Activated CD4-positive, alpha-beta T cell treated with anti-CD3 and anti-CD28 coated beads, Interleukin-2, Interleukin-6, amounts not matched to agents 100 ng/mL and 50 ng/mL, durations not matched to agents 16 hours and 8 hours (primary cell): ENCODE measurements around the gene RUFY3.
"Not testable (repeated sequence)": the region's sequence is repeated elsewhere in the genome, so short reads cannot be mapped to it uniquely, and the experiment has no call there.

Source experiments
- DNase-seq: peaks from one replicate; pipeline ENCODE4 v3.0.0-alpha.2; 2020

The RUFY3 gene

DNA sequence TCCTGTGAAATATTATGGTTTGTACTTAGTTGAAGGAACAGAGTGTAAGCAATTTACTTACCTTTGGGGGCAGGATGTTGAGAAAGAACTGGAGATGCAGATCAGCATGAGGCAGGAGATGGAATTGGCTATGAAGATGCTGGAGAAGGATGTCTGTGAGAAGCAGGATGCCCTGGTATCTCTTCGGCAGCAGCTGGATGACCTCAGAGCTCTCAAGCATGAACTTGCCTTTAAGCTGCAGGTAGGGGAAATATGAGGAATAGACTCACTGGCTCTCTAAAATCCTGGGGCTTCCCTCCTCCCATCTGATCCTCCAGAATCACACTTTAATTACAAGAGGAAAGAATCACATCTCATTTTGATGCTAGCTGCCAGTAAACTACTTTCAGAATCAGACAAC is 67.0 kb downstream of the RUFY3 start:
- no peak for DNase-seq

DNA sequence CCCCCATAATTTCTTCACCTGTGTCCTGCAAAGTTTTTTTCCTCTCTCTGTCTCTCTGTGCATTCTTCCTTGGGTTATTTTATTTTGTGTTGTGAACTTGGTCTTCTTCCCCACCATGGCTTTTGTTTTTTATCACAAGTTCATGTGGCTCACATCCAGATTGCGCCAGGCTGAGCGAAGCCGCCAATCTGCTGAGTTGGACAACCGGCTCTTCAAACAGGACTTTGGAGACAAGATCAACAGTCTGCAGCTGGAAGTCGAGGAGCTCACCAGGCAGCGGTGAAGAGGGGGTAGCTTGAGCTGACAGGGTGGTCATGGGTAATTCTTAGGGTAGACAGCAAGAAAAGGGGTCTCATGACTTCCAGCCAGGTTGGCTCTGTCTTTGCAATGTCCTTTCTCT is 71.9 kb downstream of the RUFY3 start:
- DNase-seq = no peak

DNA sequence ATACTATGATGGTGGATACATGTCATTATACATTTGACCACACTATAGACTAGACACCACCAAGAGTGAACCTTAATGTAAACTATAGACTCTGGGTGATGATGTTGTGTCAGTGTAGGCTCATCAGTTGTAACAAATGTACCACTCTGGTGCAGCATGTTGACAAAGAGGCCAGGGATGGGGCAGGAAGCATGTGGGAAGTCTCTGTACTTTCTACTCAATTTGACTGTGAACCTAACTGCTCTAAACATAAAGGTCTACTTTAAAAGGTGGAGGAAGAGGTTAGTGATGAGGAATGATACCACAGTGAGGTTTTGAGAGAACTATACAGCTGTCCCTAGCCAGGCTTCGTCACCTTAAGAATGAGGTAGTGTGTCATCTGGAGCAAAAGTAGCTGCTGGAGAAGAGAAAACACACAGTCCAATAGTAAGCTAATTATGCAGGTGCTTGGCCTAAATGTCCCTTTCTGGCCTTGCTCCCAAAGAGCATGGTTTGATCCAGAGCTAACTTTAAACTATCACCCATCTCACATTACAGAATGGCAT is 79.6 kb downstream of the RUFY3 start:
- DNase-seq = peak; percentile 55

DNA sequence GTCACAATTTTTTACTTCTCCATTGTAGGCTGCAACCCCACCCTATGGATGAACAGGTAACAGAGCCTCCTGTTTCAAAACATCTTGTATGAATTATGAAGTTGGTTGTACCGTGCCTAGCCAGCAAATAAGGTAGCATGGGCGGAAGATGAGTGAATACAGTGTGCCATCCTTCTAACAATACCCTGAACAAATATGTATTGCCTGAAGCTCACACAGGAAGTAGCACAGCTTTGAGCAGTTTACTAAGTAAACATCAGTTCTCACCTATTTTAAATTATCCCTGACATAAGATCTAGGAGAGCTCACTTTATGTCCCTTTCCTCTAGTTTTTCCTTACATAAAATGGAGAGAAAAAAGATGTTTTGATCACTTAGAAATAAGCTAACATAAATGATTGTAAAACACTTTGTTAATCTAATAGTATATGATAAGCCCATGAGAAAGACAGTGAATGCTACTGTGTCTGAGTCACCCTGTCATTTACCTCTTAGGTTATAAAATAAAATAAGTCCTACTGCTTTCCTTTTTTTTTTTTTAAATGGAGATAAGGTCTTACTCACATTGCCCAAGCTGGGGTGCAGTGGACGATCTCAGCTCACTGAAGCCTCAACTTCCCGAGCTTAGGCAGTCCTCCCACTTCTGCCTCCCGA is 81.3 kb downstream of the RUFY3 start:
- DNase-seq = no peak

DNA sequence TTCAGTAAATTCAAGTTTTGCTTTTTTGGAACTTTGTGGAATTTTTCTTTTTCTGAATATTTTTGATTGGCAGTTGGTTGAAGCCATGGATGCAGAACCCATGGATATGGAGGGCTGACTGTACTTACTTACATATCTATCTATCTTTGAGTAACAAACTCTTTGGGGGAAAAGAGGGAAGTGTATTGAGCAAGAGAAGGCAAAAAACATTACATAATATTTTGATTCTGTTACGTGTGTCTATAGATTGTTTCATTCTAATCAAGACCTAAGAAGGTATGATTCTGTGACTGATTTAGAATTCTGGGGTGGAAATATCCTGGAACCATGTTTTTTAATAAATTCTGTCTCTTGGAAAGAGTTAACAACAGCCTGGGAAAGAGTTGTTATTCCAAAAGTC is 86.4 kb downstream of the RUFY3 start:
- DNase-seq = no peak

DNA sequence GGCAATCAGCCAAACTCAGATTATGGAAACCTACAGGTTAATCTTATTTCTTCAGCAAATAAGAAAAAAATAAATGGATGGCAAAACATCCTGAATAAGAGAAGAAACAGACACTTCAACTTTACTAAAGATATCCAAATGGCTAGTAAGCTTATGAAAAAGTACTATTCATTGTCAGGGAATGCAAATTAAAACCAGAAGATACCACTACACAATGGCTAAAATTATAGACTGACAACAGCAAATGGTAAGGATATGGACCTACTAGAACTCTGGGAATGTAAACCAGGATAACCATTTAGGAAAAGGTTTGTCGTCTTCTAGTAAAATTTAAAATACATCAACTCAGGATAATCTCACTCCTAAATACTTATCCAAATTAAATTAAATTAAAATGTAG is 93.6 kb downstream of the RUFY3 start:
- no peak for DNase-seq

DNA sequence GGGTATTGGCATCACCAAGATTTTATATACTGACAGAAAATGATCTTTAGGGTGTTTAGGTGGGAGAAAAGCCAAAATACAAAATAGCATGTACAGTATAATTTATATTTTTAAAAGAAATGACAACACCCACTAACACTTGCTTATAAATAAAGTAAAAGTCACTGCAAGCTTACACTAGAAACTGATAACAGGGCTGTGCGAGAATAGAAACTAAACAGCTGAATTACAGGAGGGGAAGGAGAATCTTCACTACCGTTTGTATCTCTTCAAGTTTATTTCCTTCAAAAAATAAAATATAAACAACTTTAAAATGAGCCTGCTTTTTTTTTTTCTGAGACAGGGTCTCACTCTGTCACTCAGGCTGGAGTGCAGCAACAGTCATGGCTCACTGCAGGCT is 95.1 kb downstream of the RUFY3 start:
- no peak for DNase-seq

DNA sequence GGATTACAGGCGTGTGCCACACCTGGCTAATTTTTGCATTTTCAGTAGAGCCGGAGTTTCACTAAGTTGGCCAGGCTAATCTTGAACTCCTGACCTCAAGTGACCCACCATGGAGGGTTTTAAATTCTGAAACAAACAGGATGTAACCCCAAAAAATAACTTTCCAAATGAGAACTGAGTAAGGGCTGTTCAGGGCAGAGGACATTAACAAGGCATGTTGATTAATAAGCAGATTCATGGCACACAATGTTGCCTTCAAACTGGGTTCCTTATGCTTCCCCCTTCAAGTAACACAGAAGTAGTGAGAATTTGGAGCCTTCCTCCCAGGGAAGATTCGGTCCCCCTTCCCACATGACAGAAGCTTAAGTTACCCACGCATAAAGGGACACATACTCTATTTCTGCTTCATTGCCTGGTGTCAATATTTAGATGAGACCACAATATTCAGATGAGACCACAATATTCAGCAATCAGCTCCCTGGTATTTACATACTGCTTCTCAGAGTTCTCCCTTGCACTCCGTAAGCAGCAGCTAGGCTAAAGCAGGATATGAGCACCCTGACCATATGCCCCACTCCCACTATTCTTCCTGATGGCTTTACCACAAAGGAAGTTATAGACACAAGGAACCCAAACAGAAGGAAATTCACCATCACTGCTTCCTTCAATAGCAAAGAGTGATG is 96.5 kb downstream of the RUFY3 start:
- no peak for DNase-seq

DNA sequence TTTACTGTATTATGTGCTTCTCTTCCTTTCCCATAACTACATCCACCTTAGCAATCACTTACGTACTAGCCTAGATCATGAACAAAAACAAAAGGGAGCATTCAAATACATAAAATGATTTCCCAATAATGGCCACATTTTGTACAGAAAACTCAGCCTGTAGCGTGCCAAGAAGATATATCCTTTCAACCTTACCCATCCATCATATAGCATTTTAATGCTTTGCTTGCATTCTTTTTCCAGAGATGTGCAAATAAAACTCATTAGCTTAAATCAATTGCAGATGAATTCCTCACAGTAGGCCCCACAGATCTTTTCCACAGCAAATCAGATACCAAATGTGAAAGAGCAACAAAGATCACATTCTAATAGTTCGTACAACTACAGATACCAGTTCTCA is 97.2 kb downstream of the RUFY3 start:
- DNase-seq = no peak

DNA sequence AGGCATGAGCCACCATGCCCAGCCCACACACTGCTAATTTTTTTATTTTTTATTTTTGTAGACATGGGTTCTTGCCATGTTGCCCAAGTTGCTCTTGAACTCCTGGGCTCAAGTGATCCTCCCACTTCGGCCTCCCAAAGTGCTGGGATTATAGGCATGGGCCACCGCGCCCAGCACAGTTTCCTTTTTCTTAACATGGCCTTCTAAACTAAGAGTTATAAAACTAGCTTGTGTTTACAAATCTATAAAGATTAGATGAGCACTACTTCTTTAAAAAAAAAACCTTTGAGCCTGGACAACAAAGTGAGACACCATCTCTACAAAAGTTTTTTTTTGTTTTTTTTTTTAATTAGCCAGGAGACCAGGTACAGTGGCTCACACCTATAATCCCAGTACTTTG is 107.3 kb downstream of the RUFY3 start:
- no peak for DNase-seq

DNA sequence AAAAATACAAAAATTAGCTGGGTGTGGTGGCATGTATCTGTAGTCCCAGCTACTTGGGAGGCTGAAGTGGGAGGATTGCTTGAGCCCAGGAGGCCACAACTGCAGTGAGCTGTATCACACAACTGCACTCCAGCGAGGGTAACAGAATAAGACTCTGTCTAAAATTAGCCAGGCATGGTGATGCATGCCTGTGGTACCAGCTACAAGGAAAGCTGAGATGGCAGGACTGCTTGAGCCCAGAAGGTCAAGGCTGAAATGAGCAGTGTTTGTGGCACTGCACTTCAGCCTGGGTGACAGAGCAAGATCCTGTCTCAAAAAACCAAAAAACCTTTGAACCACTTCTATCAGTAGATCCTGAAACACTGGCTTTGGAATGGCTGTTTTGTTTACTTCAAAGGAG is 107.7 kb downstream of the RUFY3 start:
- DNase-seq = no peak

DNA sequence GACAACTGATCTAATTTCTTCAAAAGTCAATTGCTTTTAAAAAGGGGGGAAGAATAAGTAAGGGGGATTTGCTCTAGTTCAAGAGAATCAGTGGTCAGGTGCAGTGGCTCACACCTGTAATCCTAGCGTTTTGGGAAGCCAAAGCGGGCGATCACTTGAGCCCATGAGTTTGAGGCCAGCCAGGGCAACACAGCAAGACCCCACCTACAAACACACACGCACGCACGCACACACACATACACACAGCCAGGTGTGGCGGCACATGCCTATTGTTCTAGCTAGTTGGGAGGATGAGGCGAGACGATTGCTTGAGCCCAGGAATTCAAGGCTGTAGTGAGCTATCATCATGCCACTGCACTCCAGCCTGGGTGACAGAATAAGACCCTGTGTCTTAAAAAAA is 108.3 kb downstream of the RUFY3 start:
- DNase-seq = no peak

DNA sequence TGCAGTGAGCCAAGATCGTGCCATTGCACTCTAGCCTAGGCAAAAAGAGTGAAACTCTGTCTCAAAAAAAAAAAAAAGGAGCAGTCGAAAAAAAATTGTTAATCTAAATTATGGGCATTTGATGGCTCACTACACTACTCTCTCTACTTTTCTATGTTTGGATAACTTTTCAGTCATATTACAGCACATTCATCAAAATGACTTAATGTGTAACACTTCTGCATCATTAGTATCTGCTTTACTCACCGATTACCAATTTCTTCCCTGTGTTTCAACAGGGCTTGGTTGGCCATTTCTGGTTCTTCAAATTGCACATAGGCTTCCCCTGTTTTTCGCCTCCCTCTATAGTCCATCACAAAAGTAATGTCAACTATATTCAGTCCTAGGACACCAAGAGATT is 109.5 kb downstream of the RUFY3 start:
- no peak for DNase-seq

DNA sequence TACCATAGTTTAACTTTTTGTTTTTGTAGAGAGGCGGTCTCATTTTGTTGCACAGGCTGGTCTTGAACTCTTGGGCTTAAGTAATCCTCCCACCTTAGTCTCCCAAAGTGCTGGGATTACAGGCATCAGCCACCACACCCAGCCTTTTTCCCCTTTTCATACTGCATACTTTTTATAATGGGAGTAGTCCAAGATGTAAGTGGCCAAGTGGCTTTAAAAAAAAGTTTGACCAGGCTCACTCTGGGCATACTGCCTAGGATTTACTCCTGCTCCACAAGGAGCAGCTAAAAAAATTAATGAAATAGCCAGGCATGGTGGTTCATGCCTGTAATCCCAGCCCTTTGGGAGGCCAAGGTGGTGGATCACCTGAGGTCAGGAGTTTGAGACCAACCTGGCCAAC is 111.9 kb downstream of the RUFY3 start:
- no peak for DNase-seq

DNA sequence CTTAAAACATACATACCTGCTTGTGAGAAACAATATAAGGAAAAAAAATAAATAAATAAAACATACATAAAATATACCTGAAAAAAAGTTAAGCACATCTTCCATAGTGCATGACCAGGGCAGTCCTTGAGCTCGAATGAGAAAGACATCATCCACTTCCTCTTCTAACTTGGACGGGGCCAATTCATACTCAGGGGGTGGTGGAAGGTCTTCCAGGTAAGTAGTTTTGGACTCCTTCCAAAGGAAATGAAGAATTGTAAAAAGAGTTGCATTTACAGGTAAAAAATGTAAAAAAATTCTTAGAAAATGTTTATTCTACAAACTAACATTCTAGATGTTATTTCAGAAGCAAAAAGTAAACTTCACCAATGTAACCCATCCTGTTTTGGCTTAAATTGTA is 114.3 kb downstream of the RUFY3 start:
- DNase-seq = no peak

DNA sequence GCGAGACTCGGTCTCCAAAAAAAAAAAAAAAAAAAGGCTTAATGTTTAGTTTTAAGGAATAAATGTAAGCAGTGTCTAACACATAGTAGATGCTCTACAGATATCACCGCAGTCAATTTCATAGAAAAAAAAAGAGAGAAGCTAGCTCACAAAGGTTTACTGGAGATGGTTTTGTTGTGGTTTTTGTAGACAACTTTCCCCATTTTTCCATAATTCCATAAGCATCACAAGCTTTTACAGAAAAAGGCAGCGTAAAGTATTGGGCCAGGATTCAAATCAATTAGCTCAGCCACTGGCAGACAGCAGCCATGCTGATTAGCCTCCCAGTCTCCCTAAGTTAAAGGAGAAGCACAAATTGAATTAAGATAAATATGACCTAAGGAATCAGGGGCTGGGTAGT is 116.4 kb downstream of the RUFY3 start:
- DNase-seq = no peak

DNA sequence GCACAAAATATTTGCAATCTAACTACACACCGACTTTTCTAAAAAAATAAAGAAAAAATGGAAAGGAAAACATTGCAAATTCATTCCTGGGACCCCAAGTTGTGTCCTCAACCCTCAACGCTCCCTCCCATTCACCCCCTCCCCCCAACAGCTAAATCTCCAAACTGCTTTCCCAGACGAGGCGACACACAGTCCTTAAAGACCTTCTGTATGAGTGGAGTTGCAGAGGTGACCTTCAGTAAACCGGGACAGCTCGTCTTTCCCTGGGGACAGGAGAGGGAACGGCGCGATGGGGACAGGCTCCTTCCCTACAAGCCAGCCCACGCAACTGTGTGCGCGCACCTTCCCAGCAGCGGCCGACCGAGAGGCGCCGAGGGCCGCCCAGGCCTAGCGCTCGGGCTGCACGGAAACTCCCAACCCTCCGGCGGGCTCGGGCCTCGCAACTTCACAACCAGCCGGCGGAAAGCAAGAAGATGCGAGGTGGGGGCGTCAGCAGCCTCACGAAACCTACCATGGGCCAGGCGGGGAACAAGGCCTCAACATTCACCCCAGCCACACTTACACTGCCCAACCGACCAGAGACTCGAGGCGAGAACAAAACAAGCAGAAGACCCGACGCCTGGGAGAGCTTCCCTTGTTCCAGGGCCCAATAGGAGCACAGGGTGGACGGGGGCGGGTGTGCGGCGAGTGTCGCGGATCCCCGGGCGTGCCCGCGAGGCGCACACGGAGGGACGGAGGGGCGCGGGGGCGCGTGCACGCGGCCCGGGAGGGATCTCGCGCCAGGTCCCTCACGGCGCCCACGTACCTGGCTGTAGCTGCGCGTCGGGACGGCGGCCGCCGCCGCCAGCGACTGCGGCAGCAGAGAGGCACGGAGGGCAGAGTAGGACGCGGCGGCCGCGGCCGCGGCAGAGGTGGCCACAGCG is 117.2 kb downstream of the RUFY3 start:
- DNase-seq = peak; percentile 73

DNA sequence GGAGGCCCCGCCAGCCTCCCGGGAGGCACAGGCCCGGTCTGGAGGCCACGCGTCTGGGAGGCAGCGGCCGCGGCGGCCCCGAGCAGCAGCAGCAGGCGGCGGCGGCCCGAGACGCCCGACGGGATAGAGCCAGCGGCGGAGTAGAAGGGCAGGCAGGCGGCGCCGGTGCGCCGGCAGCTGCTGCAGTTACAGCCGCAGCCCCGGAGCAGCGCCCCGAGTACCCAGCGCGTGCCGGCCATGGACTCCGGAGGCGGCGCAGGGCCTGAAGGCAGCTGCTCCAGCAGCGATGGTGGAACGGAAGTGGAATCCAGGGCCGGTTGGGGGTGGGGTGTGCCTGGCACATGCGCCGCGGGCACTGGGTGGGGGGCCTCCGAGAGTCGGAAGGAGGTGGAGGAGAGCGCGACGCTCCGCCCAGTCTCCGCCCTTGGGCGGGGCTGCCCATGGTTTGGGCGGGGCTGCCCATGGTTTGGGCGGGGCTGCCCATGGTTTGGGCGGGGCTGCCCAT is 117.9 kb downstream of the RUFY3 start, which contains the start of gene GRSF1:
GRSF1 (minus strand) TSS at position 302 of the 505 bp plus-strand sequence; CDS start at position 239, 63 bp downstream.
- peak; percentile 97 for DNase-seq

DNA sequence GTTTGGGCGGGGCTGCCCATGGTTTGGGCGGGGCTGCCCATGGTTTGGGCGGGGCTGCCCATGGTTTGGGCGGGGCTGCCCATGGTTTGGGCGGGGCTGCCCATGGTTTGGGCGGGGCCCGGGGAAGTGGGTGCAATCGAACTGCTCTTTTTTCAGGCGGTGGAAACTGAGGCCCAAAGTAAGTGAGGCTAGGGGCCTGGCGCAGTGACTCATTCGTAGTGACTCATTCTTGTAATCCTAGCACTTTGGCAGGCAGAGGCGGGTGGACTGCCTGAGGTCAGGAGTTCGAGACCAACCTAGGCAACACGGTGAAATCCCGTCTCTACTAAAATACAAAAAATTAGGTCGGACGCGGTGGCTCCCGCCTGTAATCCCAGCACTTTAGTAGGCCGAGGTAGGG is 118.4 kb downstream of the RUFY3 start:
- peak; percentile 89 for DNase-seq

DNA sequence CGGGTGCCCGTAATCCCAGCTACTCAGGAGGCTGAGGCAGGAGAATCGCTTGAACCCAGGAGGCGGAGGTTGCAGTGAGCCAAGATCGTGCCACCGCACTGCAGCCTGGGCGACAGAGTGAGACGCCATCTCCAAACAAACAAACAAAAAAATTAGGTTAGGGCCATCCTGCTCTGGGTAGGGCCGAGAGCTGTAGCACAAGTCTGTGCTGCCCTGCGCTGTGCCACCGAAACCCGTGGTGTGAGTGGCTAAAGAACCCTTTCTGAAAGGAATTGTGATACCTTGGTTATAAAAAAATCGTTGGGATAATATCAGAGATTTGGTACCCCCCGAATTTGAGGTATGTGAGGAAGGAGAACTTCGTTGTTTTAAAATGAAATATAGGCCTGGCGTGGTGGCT is 118.9 kb downstream of the RUFY3 start:
- not testable (repeated sequence) for DNase-seq

DNA sequence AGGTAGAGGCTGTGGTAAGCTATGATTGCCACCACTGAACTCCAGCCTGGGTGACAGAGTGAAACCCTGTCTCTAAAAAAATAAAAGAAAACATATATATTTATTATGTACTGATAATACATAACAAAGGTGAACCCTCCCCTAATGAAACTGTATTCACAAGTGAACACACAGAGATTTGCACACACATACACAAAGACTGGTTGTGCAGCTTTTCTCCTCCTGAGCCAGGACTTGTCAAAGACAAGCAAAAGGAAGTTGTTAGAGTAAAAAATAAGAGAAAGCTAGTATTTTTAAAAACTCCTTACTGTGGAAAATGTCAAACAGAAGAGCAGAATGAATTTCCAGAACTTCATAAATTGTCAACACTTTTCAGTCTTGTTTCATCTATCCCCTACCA is 119.4 kb downstream of the RUFY3 start:
- no peak for DNase-seq

DNA sequence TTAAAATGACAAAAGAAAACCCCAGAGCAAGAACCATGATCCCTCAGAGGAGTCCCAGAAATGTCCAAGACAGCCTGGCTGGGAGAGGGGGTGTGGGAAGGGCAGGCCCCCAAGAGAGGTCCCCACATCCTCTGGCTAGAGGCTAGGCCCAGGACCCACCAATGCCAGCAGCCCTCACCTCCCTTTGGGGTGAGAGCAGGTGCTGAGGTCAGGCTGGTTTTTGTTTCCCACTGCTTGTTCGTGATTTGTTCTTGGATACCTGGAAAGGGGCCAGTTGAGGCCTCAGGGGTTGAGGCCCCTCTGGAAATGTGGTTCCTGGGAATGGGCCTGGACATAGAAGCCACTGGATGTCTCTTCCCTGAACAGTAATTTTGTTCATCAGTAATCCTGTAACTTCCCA is 120.2 kb downstream of the RUFY3 start:
- DNase-seq = no peak

DNA sequence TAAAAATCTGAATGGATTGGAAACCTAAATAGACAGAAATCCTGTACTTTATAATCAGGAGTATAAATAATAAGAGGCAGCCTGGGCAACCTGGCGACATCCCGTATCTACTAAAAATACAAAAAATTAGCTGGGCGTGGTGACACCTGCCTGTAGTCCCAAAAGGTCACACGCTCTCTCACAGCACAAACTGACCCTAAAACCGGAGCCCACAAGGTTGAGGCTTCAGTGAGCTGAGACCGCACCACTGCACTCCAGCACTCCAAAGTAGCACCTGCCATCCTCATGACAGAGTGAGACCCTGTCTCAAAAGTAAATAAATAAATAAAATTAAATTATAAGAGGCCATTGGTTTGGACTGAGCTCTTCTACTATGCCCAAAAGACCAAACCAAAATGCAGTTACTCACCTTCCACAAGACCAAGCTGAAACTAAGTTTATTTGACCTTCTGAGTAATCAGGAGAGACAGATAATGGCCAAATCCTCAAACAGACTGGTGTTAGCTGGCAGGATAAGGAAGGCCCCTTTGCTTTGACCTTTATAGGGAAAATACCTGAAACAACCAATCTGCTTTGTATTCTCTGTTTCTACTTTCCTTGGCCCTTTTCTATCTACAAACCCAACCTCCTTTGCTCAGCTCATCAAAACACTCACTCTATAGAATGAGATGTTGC is 121.1 kb downstream of the RUFY3 start:
- DNase-seq = peak; percentile 3
